ENCODE results near the gene AIP. TPM values are rescaled to one million over a fixed set of nuclear protein-coding genes. Genes with fewer than 3 reads are reported as not detected.

AIP gene
- total RNA-seq, 4 donors from 2014 or later = 39.9 to 75.9 (median 58.4) TPM

DNA sequence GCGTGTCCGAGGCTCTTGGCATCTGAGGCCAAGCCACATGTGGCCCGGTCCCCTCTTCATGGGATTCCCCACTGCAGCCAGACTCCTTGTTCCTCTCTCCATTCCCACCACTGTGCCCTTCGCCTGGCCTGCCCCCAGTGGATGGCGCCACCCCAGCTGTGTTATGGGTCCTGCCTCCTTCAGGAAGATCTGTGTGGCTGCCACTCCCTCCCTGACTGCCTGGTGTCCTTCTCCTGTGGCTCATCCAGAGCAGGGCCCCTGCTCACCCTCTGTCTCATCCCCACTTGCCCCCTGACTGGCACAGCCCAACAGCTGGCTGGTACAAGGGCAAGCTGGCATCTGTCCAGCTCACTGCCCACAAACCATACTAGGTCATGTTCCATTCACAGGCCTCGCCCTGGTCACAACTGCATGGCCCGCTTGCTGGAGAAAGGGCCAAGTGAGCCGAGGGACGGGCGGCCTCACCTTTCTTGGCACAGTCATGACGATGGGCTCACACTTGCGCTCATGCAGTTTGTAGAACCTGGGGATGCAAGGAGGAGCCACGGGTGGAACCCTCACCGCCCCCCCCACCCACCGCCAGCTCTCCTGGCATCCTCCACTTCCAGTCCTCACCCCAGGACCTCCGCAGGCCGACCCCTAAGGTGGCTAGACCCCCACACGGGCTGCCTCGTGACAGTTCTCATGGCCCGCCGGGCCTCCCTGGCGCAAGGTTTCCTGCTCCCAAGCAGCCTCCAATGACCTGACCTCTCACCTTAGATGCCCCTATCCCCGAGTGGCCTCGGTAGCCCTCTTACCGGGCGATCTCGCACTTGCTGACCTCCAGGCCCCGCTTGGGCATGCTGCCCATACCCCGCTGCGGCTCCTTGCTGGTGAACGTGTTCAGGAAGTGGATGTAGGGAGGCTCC, 43.3 kb upstream of the AIP start:
- H3K9me3 ChIP-seq = no peaks in the 10 kb centered on the region
- H3K27me3 ChIP-seq = no peaks in the 10 kb centered on the region
- TF ChIP-seq, protein P1, sequence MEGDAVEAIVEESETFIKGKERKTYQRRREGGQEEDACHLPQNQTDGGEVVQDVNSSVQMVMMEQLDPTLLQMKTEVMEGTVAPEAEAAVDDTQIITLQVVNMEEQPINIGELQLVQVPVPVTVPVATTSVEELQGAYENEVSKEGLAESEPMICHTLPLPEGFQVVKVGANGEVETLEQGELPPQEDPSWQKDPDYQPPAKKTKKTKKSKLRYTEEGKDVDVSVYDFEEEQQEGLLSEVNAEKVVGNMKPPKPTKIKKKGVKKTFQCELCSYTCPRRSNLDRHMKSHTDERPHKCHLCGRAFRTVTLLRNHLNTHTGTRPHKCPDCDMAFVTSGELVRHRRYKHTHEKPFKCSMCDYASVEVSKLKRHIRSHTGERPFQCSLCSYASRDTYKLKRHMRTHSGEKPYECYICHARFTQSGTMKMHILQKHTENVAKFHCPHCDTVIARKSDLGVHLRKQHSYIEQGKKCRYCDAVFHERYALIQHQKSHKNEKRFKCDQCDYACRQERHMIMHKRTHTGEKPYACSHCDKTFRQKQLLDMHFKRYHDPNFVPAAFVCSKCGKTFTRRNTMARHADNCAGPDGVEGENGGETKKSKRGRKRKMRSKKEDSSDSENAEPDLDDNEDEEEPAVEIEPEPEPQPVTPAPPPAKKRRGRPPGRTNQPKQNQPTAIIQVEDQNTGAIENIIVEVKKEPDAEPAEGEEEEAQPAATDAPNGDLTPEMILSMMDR (IDR thresholded peaks at IDR 0.05) = peak in 2 of 6 experiments; percentile 13 to 22
- TF ChIP-seq POLR2A (IDR thresholded peaks at IDR 0.05) = no peak
- peak overlapping the region in 1 of 4 donors; percentile 81 for H3K4me3 ChIP-seq
- H3K4me1 ChIP-seq = peaks cover 0 to 57% (median 43%) of the 10 kb centered on the region in 4 donors
- peaks cover 0 to 66% (median 0%) of the 10 kb centered on the region in 3 donors for H3K36me3 ChIP-seq
- peak overlapping the region; percentile 44 to 99 (median 78) for H3K27ac ChIP-seq
- peak in 2 of 3 donors; percentile 64 to 72 for DNase-seq

- H3K36me3 ChIP-seq = peaks cover 0 to 57% (median 0%) of the 10 kb centered on the region in 3 donors
- no peak overlapping the region for H3K4me3 ChIP-seq
- H3K27ac ChIP-seq = peak overlapping the region; percentile 44 to 99 (median 78)
- no peaks in the 10 kb centered on the region for H3K27me3 ChIP-seq
- H3K9me3 ChIP-seq = no peaks in the 10 kb centered on the region
- H3K4me1 ChIP-seq = peaks cover 0 to 60% (median 44%) of the 10 kb centered on the region in 4 donors
- no peak for DNase-seq
- TF ChIP-seq, protein P1 (IDR thresholded peaks at IDR 0.05) = no peak
- TF ChIP-seq POLR2A (IDR thresholded peaks at IDR 0.05) = no peak
Measured at GRCh38 chr11:67440229-67441097, 42.4 kb upstream of the AIP start.

- TF ChIP-seq POLR2A (IDR thresholded peaks at IDR 0.05) = no peak
- TF ChIP-seq, protein P1 (IDR thresholded peaks at IDR 0.05) = no peak
- Histone ChIP-seq H3K36me3 (peaks cover 0 to 50% (median 0%) of the 10 kb centered on the region in 3 donors), H3K9me3 (no peaks in the 10 kb centered on the region), H3K27ac (peak overlapping the region in 1 of 4 donors; percentile 99), H3K4me1 (peaks cover 0 to 62% (median 45%) of the 10 kb centered on the region in 4 donors), H3K27me3 (no peaks in the 10 kb centered on the region), H3K4me3 (no peak overlapping the region)
- no peak for DNase-seq
Measured at GRCh38 chr11:67441098-67441563, 41.7 kb upstream of the AIP start.

GRCh38 chr11:67441731-67442351, 41.0 kb upstream of the AIP start:
- no peaks in the 10 kb centered on the region for H3K27me3 ChIP-seq
- no peaks in the 10 kb centered on the region for H3K9me3 ChIP-seq
- no peak for DNase-seq
- peaks cover 0 to 59% (median 47%) of the 10 kb centered on the region in 4 donors for H3K4me1 ChIP-seq
- peak overlapping the region in 2 of 4 donors; percentile 94 to 95 for H3K4me3 ChIP-seq
- peaks cover 0 to 49% (median 0%) of the 10 kb centered on the region in 3 donors for H3K36me3 ChIP-seq
- peak overlapping the region in 3 of 4 donors; percentile 88 to 99 (median 96) for H3K27ac ChIP-seq
- no peak for TF ChIP-seq POLR2A (IDR thresholded peaks at IDR 0.05)
- TF ChIP-seq, protein P1 (IDR thresholded peaks at IDR 0.05) = no peak
